MM.1S (cell line): Measurements from ENCODE around the gene RTCA.

Source experiments
- DNase-seq: peaks from one replicate; pipeline ENCODE4 v3.0.0-alpha.2; 2015
- H2AFZ ChIP-seq: fragments of 300-600 bp; sonication (generic); 2 replicates; pipeline ENCODE4 v1.6.0; 2016; ENCODE audit warnings: antibody characterized with exemption, low read length
- H3F3A ChIP-seq: fragments of 300-600 bp; sonication (generic); 2 replicates; pipeline ENCODE4 v1.6.1; 2016; ENCODE audit warnings: mild to moderate bottlenecking, antibody characterized with exemption, low read length, moderate library complexity, mixed read lengths; ENCODE audit not compliant: insufficient read depth
- H3K27ac ChIP-seq: fragments of 300-600 bp; sonication (generic); 2 replicates; pipeline ENCODE4 v1.5.1; 2016; ENCODE audit warnings: mild to moderate bottlenecking, low read length
- H3K27me3 ChIP-seq: fragments of 300-600 bp; sonication (generic); replicated peaks from 2 replicates; pipeline ENCODE4 v1.6.0; 2016; ENCODE audit warnings: low read length; ENCODE audit not compliant: insufficient read depth
- H3K36me3 ChIP-seq: fragments of 300-600 bp; sonication (generic); replicated peaks from 2 replicates; pipeline ENCODE4 v1.6.1; 2016; ENCODE audit warnings: mild to moderate bottlenecking, low read length, mixed read lengths; ENCODE audit not compliant: insufficient read depth
- H3K4me1 ChIP-seq: fragments of 300-600 bp; sonication (generic); 2 replicates; pipeline ENCODE4 v1.6.1; 2016; ENCODE audit warnings: low read length, mixed read lengths
- H3K4me2 ChIP-seq: fragments of 300-600 bp; sonication (generic); 2 replicates; pipeline ENCODE4 v1.6.0; 2016; ENCODE audit warnings: low read depth, low read length
- H3K4me3 ChIP-seq: fragments of 300-600 bp; sonication (generic); 2 replicates; pipeline ENCODE4 v1.5.1; 2016; ENCODE audit warnings: low read length, mixed read lengths
- H3K79me2 ChIP-seq: fragments of 300-600 bp; sonication (generic); 2 replicates; pipeline ENCODE4 v1.6.1; 2016; ENCODE audit warnings: mixed run types, low read length, mixed read lengths
- H3K9ac ChIP-seq: fragments of 300-600 bp; sonication (generic); 2 replicates; pipeline ENCODE4 v1.6.1; 2016; ENCODE audit warnings: low read length, mixed read lengths
- H3K9me2 ChIP-seq: fragments of 300-600 bp; sonication (generic); replicated peaks from 2 replicates; pipeline ENCODE4 v1.6.1; 2016; ENCODE audit warnings: mild to moderate bottlenecking, low read length, mixed read lengths; ENCODE audit not compliant: insufficient read depth
- H3K9me3 ChIP-seq: fragments of 300-600 bp; sonication (generic); replicated peaks from 2 replicates; pipeline ENCODE4 v1.6.1; 2016; ENCODE audit warnings: mild to moderate bottlenecking, low read length, mixed read lengths; ENCODE audit not compliant: insufficient read depth
- H4K20me1 ChIP-seq: fragments of 300-600 bp; sonication (generic); 2 replicates; pipeline ENCODE4 v1.6.1; 2016; ENCODE audit warnings: mild to moderate bottlenecking, low read length, moderate library complexity, mixed read lengths; ENCODE audit not compliant: insufficient read depth
- CTCF ChIP-seq: fragments of 300-600 bp; sonication (generic); IDR thresholded peaks from 2 replicates; pipeline ENCODE4 v1.5.1; 2016; ENCODE audit warnings: antibody characterized with exemption, low read length, mixed read lengths
- EZH2 ChIP-seq: fragments of 300-600 bp; sonication (generic); optimal IDR thresholded peaks from 2 replicates; pipeline ENCODE3; 2017; ENCODE audit warnings: low read depth, mild to moderate bottlenecking, antibody characterized with exemption, low read length, mixed read lengths
- EZH2phosphoT487 ChIP-seq: fragments of 300-600 bp; sonication (generic); IDR thresholded peaks from 2 replicates; pipeline ENCODE4 v1.6.1; 2018; ENCODE audit warnings: antibody characterized with exemption, low read length

RTCA gene

GRCh38 chr1:100219883-100220282, 46.1 kb upstream of the RTCA start:
- no peaks in the 10 kb centered on the region for H3K79me2 ChIP-seq
- H3K27me3 ChIP-seq, result no peaks in the 10 kb centered on the region
- H3K9me2 ChIP-seq, result no peaks in the 10 kb centered on the region
- TF ChIP-seq EZH2phosphoT487, result no peak
- TF ChIP-seq EZH2, result no peak
- no peak for TF ChIP-seq CTCF
- H2AFZ ChIP-seq, result no peak overlapping the region
- no peaks in the 10 kb centered on the region for H3F3A ChIP-seq
- no peaks in the 10 kb centered on the region for H4K20me1 ChIP-seq
- H3K4me3 ChIP-seq, result no peak overlapping the region
- no peak overlapping the region for H3K9ac ChIP-seq
- H3K9me3 ChIP-seq, result no peaks in the 10 kb centered on the region
- H3K27ac ChIP-seq, result no peak overlapping the region
- H3K36me3 ChIP-seq, result no peaks in the 10 kb centered on the region
- no peak for DNase-seq
- H3K4me2 ChIP-seq, result no peak overlapping the region
- H3K4me1 ChIP-seq, result no peaks in the 10 kb centered on the region

- Histone ChIP-seq H3K9me3 (no peaks in the 10 kb centered on the region), H3K79me2 (no peaks in the 10 kb centered on the region), H3K36me3 (no peaks in the 10 kb centered on the region), H3K27ac (no peak overlapping the region), H2AFZ (no peak overlapping the region), H3K9me2 (no peaks in the 10 kb centered on the region), H3K4me1 (no peaks in the 10 kb centered on the region), H3K4me3 (no peak overlapping the region), H3K9ac (no peak overlapping the region), H4K20me1 (no peaks in the 10 kb centered on the region), H3K27me3 (no peaks in the 10 kb centered on the region), H3K4me2 (no peak overlapping the region), H3F3A (no peaks in the 10 kb centered on the region)
- no peak for DNase-seq
- TF ChIP-seq EZH2 (no peak), EZH2phosphoT487 (no peak), CTCF (no peak)
Observed at GRCh38 chr1:100222428-100222827, 43.6 kb upstream of the RTCA start.

GRCh38 chr1:100229681-100230443, 36.2 kb upstream of the RTCA start:
- Histone ChIP-seq H4K20me1 (no peaks in the 10 kb centered on the region), H3K36me3 (no peaks in the 10 kb centered on the region), H3K9me3 (no peaks in the 10 kb centered on the region), H3K9me2 (no peaks in the 10 kb centered on the region), H3F3A (no peaks in the 10 kb centered on the region), H2AFZ (no peak overlapping the region), H3K4me3 (no peak overlapping the region), H3K4me2 (no peak overlapping the region), H3K27ac (no peak overlapping the region), H3K27me3 (no peaks in the 10 kb centered on the region), H3K4me1 (no peaks in the 10 kb centered on the region), H3K9ac (no peak overlapping the region), H3K79me2 (no peaks in the 10 kb centered on the region)
- DNase-seq, result no peak
- TF ChIP-seq CTCF (no peak), EZH2 (no peak), EZH2phosphoT487 (no peak)
